Lower leg skin (tissue), 3 donors: ENCODE measurements around the gene KAT6B.

Experiments
- POLR2A ChIP-seq, 2 donors: fragments of 450-650 bp; IDR thresholded peaks; one replicate each; pipeline ENCODE4 v1.6.1; 2016 to 2017; ENCODE audit warnings: antibody characterized with exemption in 2 of 2, mild to moderate bottlenecking in 1 of 2, moderate library complexity in 1 of 2
- TF ChIP-seq, protein P1 (sequence below), 3 donors: fragments of 450-650 bp; IDR thresholded peaks; one replicate each; pipeline ENCODE4 v1.5.1; 2016; ENCODE audit warnings: antibody characterized with exemption in 3 of 3, mild to moderate bottlenecking in 3 of 3, moderate library complexity in 2 of 3

- TF ChIP-seq, protein P1, sequence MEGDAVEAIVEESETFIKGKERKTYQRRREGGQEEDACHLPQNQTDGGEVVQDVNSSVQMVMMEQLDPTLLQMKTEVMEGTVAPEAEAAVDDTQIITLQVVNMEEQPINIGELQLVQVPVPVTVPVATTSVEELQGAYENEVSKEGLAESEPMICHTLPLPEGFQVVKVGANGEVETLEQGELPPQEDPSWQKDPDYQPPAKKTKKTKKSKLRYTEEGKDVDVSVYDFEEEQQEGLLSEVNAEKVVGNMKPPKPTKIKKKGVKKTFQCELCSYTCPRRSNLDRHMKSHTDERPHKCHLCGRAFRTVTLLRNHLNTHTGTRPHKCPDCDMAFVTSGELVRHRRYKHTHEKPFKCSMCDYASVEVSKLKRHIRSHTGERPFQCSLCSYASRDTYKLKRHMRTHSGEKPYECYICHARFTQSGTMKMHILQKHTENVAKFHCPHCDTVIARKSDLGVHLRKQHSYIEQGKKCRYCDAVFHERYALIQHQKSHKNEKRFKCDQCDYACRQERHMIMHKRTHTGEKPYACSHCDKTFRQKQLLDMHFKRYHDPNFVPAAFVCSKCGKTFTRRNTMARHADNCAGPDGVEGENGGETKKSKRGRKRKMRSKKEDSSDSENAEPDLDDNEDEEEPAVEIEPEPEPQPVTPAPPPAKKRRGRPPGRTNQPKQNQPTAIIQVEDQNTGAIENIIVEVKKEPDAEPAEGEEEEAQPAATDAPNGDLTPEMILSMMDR (IDR thresholded peaks at IDR 0.05): no peak
- no peak for TF ChIP-seq POLR2A (IDR thresholded peaks at IDR 0.05)
Observed at GRCh38 chr10:75002351-75002725, 175.9 kb downstream of the KAT6B start.
